ENCODE data around the gene PPP2R5A.

DNA sequence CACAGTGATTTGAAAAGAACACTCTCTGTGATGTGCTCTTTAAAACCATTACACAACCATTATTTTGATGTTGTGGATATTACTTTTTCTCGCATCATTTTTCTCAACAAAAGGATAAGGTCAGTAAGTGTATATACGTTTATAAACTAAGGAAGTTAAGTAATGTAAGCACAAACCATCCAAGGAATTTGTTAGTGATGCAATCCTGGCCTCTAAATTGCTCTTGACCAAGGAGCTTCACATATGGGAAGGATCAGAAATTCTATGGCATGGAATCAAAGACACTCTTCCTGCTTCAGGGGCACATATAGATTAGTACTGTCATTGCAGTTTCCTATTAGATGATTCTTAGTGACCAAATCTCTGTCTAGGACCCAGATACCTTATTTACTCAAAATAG is 3.6 kb upstream of the PPP2R5A start:
- TF ChIP-seq, protein P1, sequence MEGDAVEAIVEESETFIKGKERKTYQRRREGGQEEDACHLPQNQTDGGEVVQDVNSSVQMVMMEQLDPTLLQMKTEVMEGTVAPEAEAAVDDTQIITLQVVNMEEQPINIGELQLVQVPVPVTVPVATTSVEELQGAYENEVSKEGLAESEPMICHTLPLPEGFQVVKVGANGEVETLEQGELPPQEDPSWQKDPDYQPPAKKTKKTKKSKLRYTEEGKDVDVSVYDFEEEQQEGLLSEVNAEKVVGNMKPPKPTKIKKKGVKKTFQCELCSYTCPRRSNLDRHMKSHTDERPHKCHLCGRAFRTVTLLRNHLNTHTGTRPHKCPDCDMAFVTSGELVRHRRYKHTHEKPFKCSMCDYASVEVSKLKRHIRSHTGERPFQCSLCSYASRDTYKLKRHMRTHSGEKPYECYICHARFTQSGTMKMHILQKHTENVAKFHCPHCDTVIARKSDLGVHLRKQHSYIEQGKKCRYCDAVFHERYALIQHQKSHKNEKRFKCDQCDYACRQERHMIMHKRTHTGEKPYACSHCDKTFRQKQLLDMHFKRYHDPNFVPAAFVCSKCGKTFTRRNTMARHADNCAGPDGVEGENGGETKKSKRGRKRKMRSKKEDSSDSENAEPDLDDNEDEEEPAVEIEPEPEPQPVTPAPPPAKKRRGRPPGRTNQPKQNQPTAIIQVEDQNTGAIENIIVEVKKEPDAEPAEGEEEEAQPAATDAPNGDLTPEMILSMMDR (IDR thresholded peaks at IDR 0.05): no peak
- no peak for TF ChIP-seq POLR2A (IDR thresholded peaks at IDR 0.05; ENCODE audit: low read depth)
